Right lobe of liver (tissue), 4 donors: ENCODE results near the gene PRR36.

Experiments used
- POLR2A ChIP-seq: fragments of 450-650 bp; IDR thresholded peaks from one replicate; pipeline ENCODE4 v1.6.1; 2017; ENCODE audit warnings: antibody characterized with exemption, mild to moderate bottlenecking
- TF ChIP-seq, protein P1 (sequence below), 4 donors: fragments of 200-600 bp in 3 of 4; fragments of 450-650 bp in 1 of 4; IDR thresholded peaks; one replicate each; pipeline versions ENCODE4 v1.5.1 to v1.8.0; 2016 to 2022; ENCODE audit warnings: antibody characterized with exemption in 4 of 4, mild to moderate bottlenecking in 2 of 4
- donor health status: DM: no; HTN: no; CAD: no.
- donor health status: DM: no; HTN: no; CAD: no.
- donor health status: DM: no; HTN: yes; CAD: no.

DNA sequence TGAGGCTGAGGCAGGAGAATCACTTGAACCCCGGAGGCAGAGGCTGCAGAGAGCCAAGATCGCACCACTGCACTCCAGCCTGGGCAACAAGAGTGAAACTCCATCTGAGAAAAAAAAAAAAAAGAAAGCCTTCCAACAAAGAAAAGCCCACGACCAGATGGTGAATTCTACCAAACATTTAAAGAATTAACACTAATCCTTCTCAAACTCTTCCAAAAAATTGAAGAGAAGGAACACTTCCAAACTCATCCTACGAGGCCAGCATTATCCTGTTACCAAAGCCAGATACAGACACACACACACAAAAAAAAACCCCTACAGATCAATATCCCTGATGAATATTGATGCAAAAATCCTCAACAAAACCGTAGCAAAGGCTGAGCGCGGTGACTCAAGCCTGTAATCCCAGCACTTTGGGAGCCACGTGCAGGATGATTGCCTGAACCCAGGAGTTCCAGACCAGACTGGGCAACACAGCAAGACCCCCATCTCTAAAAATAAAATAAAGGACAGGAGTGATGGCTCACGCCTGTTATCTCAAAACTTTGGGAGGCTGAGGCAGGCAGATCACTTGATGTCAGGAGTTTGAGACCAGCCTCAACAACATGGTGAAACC is 50.4 kb downstream of the PRR36 start:
- TF ChIP-seq, protein P1, sequence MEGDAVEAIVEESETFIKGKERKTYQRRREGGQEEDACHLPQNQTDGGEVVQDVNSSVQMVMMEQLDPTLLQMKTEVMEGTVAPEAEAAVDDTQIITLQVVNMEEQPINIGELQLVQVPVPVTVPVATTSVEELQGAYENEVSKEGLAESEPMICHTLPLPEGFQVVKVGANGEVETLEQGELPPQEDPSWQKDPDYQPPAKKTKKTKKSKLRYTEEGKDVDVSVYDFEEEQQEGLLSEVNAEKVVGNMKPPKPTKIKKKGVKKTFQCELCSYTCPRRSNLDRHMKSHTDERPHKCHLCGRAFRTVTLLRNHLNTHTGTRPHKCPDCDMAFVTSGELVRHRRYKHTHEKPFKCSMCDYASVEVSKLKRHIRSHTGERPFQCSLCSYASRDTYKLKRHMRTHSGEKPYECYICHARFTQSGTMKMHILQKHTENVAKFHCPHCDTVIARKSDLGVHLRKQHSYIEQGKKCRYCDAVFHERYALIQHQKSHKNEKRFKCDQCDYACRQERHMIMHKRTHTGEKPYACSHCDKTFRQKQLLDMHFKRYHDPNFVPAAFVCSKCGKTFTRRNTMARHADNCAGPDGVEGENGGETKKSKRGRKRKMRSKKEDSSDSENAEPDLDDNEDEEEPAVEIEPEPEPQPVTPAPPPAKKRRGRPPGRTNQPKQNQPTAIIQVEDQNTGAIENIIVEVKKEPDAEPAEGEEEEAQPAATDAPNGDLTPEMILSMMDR (IDR thresholded peaks at IDR 0.05), result no peak
- no peak for TF ChIP-seq POLR2A
